GM10266 (cell line): ENCODE results near the gene NTSR2.

Experiments used
- DNase-seq: peaks from one replicate; pipeline ENCODE4 v3.0.0; 2012; ENCODE audit errors: extremely low spot score
- CTCF ChIP-seq: IDR thresholded peaks from 2 replicates; pipeline ENCODE4 v1.5.1; 2012; ENCODE audit warnings: mild to moderate bottlenecking, low read depth; ENCODE audit not compliant: control insufficient read depth, insufficient read depth; ENCODE audit errors: missing control alignments

The NTSR2 gene

GRCh38 chr2:11691076-11691660 lies 21.2 kb upstream of the NTSR2 start:
- DNase-seq = no peak
- TF ChIP-seq CTCF = no peak

- peak; percentile 81 for DNase-seq
- TF ChIP-seq CTCF = peak; percentile 67
Observed at GRCh38 chr2:11688222-11689069, 18.5 kb upstream of the NTSR2 start.

GRCh38 chr2:11687736-11688135 lies 17.7 kb upstream of the NTSR2 start:
- TF ChIP-seq CTCF = no peak
- DNase-seq = no peak

GRCh38 chr2:11685906-11686470 lies 16.0 kb upstream of the NTSR2 start:
- DNase-seq = no peak
- no peak for TF ChIP-seq CTCF

GRCh38 chr2:11684894-11685460 lies 15.0 kb upstream of the NTSR2 start:
- no peak for DNase-seq
- no peak for TF ChIP-seq CTCF

GRCh38 chr2:11683966-11684365 lies 14.0 kb upstream of the NTSR2 start:
- TF ChIP-seq CTCF = no peak
- DNase-seq = no peak
